Muscle layer of duodenum (tissue), 2 donors: ENCODE results near the gene PNPLA7.

Experiments
- H3K27ac ChIP-seq: one replicate; pipeline ENCODE4 v1.7.0; 2013; ENCODE audit warnings: mild to moderate bottlenecking, low read length
- H3K27me3 ChIP-seq: one replicate; pipeline ENCODE4 v1.7.0; 2013; ENCODE audit warnings: low read depth, mild to moderate bottlenecking, control low read depth, low read length
- H3K36me3 ChIP-seq, 2 donors: one replicate each; pipeline ENCODE4 v1.7.0; 2013; ENCODE audit warnings: low read length in 2 of 2, control low read depth in 1 of 2, mild to moderate bottlenecking in 1 of 2; ENCODE audit not compliant: insufficient read depth in 2 of 2, control insufficient read depth in 1 of 2
- H3K4me1 ChIP-seq, 2 donors: one replicate each; pipeline ENCODE4 v1.7.0; 2013; ENCODE audit warnings: low read length in 2 of 2, mild to moderate bottlenecking in 2 of 2, control low read depth in 1 of 2, moderate library complexity in 1 of 2; ENCODE audit not compliant: insufficient read depth in 2 of 2, control insufficient read depth in 1 of 2
- H3K4me3 ChIP-seq, 2 donors: one replicate each; pipeline ENCODE4 v1.7.0; 2013; ENCODE audit warnings: low read length in 2 of 2, low read depth in 1 of 2, mild to moderate bottlenecking in 1 of 2
- H3K9me3 ChIP-seq, 2 donors: one replicate each; pipeline ENCODE4 v1.7.0; 2013; ENCODE audit warnings: low read length in 2 of 2, control low read depth in 1 of 2, mild to moderate bottlenecking in 1 of 2; ENCODE audit not compliant: control insufficient read depth in 1 of 2
- donor health status: healthy.

Gene PNPLA7

DNA sequence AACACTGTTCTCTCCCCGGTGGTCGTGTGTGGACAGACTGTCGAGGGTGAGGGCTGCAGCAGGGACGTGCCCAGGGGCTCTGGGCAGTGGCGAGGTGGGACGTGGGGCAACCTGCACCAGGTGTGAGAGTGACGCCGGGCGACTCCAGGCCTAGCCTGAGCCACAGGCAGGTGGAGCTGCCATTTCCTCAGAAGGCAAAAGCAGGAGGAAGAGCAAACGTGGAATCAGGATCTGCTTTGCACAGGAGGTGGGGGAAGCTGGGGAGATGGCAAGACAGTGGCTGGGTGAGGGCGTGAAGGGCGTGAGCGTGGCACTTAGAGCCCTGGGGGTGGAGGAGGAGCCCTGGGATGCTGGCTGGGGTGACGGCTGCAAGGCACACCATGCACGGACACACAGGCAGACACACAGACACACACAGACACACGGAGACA lies 51.5 kb downstream of the PNPLA7 start:
- Histone ChIP-seq H3K9me3 (no peaks in the 10 kb centered on the region), H3K27ac (no peak overlapping the region), H3K27me3 (no peaks in the 10 kb centered on the region), H3K36me3 (no peaks in the 10 kb centered on the region), H3K4me3 (no peak overlapping the region), H3K4me1 (no peaks in the 10 kb centered on the region)

DNA sequence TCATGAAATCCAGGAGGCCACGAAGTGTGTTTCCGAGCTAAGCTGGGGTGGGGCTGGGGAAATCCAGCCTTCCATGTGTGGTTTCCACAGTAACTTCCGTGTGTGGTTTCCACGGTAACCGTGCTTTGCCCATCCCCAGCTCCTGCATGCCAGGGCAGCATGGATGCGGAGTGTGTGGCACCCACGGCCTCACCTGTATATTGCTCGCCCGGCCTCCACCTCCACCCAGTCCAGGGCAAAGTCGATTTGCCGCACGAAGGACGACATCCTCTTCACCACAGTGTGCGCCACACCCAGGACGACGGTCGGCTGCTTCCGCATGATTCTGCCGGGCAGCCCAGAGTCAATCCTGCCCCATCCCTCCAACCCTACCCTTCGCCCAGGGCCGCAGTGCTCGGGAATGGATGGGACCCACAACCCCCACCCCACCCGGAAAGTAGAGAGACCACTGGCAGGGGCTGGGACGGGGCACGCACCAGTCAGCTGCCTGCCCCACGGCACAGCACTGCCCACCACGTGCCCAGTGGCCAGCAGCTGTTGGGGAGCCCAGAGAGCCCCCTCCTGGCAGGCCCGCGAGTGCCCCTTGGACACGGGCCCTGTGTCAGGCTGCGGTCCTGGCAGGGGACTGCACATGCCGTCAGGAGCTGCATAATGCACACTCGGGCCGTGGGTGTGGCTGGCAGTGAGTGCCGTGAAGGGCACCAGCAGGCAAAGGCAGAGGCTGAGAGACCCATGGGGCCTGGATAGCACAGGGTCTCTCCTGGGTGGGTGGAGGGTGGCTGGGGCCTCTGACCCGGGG lies 52.1 kb downstream of the PNPLA7 start:
- Histone ChIP-seq H3K9me3 (no peaks in the 10 kb centered on the region), H3K36me3 (no peaks in the 10 kb centered on the region), H3K27ac (no peak overlapping the region), H3K27me3 (no peaks in the 10 kb centered on the region), H3K4me1 (no peaks in the 10 kb centered on the region), H3K4me3 (no peak overlapping the region)

DNA sequence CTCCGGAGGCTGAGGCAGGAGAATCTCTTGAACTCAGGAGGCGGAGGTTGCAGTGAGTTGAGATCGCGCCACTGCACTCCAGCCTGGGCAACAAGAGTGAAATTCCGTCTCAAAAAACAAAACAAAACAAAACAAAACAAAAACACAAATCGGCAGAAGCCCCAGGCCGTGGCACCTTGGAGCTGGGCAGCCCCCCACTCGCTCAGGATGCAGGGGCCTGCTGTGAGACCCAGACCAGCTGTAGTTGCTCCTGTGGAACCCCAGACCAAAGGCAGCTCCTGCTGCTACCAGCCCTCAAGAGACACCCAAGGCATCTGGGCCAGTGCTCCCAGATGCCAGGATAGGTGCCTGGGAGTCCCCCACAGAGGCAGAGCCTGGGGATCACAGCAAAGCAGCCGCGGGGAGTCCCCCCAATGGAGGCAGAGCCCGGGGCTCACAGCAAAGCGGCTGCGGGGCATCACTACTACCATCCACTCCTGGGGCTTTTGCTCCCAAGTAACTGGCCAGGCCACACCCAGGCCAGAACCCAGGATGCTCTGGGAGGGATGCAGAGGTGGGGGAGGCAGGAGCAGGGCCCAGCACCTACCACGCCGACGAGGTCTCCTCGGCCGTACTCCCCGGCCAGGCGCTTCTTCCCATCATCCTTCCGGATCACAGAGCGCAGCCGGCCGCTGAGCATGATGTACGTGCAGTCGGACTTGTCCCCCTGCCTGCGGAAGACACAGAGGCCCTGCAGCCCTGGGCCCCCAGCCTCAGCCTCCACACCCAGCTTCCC lies 53.4 kb downstream of the PNPLA7 start:
- no peaks in the 10 kb centered on the region for H3K36me3 ChIP-seq

GRCh38 chr9:137494550-137495351 lies 55.5 kb downstream of the PNPLA7 start:
- no peak overlapping the region for H3K4me3 ChIP-seq
- H3K4me1 ChIP-seq: no peaks in the 10 kb centered on the region
- no peak overlapping the region for H3K27ac ChIP-seq
- H3K9me3 ChIP-seq: no peaks in the 10 kb centered on the region
- peaks cover 0 to 4% of the 10 kb centered on the region in 2 donors for H3K36me3 ChIP-seq
- no peaks in the 10 kb centered on the region for H3K27me3 ChIP-seq

More for the DNA sequence above, 53.4 kb downstream of the PNPLA7 start:
- Histone ChIP-seq H3K9me3 (no peaks in the 10 kb centered on the region), H3K4me1 (no peaks in the 10 kb centered on the region), H3K27me3 (no peaks in the 10 kb centered on the region), H3K4me3 (no peak overlapping the region), H3K27ac (no peak overlapping the region)

GRCh38 chr9:137494104-137494544 lies 56.1 kb downstream of the PNPLA7 start:
- Histone ChIP-seq H3K4me1 (no peaks in the 10 kb centered on the region), H3K36me3 (peaks cover 0 to 4% of the 10 kb centered on the region in 2 donors), H3K27ac (no peak overlapping the region), H3K27me3 (no peaks in the 10 kb centered on the region), H3K4me3 (no peak overlapping the region), H3K9me3 (no peaks in the 10 kb centered on the region)

- H3K27me3 ChIP-seq: no peaks in the 10 kb centered on the region
- H3K9me3 ChIP-seq: no peaks in the 10 kb centered on the region
- H3K27ac ChIP-seq: no peak overlapping the region
- no peak overlapping the region for H3K4me3 ChIP-seq
- H3K4me1 ChIP-seq: no peaks in the 10 kb centered on the region
- H3K36me3 ChIP-seq: peaks cover 0 to 4% of the 10 kb centered on the region in 2 donors
Measured at GRCh38 chr9:137493364-137494103, 56.7 kb downstream of the PNPLA7 start.

DNA sequence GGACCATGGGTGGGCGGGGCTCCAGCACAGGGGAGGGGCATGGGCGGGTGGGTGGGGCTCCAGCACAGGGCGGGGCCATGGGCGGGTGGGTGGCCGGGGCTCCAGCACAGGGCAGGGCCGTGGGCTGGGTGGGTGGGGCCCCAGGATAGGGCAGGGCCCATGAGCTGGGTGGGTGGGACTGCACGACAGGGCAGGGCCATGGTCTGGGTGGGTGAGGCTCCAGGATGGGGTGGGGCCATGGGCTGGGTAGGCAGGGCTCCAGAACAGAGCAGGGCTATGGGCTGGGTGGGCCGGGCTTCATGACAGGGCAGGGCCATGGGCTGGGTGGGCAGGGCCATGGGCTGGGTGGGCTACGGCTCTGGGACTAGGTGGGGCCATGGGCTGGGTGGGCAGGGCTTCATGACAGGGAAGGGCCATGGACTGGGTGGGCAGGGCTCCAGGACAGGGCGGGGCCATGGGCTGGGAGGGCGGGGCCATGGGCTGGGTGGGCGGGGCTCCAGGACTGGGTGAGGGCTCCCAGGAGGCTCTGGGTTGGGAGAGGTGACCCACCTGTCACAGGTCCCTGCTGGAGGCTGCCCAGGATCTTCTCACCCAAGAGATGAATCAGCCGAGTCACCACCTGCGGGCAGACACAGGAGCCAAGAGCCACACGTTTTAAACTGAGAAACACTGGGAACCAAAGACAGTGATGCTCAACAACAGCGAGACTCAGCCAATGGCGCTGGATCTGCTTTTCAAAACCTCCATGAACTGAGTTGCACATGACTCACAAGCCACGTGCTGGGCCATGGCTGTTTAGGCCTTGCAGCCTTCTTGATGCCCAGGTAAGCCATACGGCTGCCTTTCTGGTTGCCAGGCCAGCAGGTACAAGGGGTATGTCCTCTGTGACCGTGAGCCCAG lies 57.5 kb downstream of the PNPLA7 start:
- Histone ChIP-seq H3K9me3 (no peaks in the 10 kb centered on the region), H3K4me1 (no peaks in the 10 kb centered on the region), H3K36me3 (peaks cover 3 to 4% of the 10 kb centered on the region in 2 donors), H3K27me3 (no peaks in the 10 kb centered on the region), H3K27ac (no peak overlapping the region), H3K4me3 (no peak overlapping the region)

DNA sequence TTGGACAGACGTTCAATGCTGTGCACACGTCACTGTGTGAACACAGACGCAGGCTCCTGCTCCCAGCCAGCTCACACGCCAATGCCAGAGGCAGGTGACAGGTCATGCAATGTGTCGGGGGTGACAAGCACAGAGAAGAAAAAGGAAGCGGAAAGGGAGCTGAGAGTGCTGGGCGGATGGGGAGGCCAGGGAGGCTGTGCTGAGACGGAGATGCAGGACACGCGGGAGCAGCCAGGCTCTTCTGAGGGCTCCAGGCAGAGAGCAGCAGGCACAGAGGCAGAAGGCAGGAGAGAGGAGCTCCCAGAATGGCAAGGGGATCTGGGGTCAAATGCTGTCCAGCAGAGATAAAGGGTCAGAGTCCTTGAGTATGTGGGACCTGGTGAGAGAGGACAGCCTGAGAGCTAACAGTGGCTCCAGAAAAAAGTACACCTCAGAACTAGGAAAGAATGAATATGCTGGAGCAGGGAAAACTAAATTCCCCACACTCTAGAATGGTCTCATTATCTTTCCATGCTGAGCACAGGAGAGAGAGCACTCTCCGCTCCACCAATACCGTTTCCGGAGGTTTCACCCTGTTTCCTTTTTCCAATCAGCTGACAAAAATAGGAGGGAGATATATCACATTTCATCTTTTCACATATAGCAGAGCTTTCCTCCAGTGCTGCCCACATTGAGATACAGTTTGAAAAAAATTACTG lies 58.3 kb downstream of the PNPLA7 start:
- no peak overlapping the region for H3K27ac ChIP-seq
- no peak overlapping the region for H3K4me3 ChIP-seq
- H3K4me1 ChIP-seq: no peaks in the 10 kb centered on the region
- no peaks in the 10 kb centered on the region for H3K9me3 ChIP-seq
- H3K27me3 ChIP-seq: no peaks in the 10 kb centered on the region
- peaks cover 4 to 8% of the 10 kb centered on the region in 2 donors for H3K36me3 ChIP-seq

DNA sequence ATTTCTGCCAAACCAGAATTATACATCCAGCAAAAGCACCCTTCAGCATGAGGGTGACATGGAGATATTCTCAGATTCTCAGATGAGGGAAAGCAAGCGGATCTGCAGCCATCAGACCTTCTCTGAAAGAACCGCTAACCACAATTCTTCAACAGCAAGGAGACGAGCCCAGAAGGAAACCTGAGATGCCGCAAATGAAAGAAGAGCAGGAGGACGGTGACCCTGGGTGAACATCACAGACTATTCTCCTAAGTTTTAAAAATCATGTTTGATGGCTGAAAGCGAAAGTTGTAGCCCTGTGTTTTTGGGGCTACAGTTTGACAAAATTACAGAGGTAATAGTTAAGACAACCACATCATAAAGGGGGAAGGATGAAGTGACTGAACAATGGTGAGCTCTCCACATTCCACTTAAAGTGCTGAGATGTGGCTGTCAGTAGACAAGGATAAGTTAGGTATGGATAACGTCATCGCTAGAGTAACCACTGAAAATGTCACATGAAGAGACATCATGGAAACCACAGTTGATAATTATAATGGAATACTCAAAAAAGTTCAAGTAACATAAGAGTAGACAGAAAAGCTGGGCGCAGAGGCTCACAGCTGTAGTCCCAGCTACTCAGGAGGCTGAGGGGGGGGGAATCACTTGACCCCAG lies 59.5 kb downstream of the PNPLA7 start:
- peaks cover 4 to 8% of the 10 kb centered on the region in 2 donors for H3K36me3 ChIP-seq
- H3K27ac ChIP-seq: no peak overlapping the region
- no peaks in the 10 kb centered on the region for H3K9me3 ChIP-seq
- no peaks in the 10 kb centered on the region for H3K27me3 ChIP-seq
- H3K4me3 ChIP-seq: no peak overlapping the region
- no peaks in the 10 kb centered on the region for H3K4me1 ChIP-seq
